ENCODE measurements around the gene TTLL10. TPM values are rescaled to one million over a fixed set of nuclear protein-coding genes. Genes with fewer than 3 reads are reported as not detected.

TTLL10 gene
- total and polyA plus RNA-seq, 2 of the 4 experiments (the other 2 are of a cell fraction), result not detected

DNA sequence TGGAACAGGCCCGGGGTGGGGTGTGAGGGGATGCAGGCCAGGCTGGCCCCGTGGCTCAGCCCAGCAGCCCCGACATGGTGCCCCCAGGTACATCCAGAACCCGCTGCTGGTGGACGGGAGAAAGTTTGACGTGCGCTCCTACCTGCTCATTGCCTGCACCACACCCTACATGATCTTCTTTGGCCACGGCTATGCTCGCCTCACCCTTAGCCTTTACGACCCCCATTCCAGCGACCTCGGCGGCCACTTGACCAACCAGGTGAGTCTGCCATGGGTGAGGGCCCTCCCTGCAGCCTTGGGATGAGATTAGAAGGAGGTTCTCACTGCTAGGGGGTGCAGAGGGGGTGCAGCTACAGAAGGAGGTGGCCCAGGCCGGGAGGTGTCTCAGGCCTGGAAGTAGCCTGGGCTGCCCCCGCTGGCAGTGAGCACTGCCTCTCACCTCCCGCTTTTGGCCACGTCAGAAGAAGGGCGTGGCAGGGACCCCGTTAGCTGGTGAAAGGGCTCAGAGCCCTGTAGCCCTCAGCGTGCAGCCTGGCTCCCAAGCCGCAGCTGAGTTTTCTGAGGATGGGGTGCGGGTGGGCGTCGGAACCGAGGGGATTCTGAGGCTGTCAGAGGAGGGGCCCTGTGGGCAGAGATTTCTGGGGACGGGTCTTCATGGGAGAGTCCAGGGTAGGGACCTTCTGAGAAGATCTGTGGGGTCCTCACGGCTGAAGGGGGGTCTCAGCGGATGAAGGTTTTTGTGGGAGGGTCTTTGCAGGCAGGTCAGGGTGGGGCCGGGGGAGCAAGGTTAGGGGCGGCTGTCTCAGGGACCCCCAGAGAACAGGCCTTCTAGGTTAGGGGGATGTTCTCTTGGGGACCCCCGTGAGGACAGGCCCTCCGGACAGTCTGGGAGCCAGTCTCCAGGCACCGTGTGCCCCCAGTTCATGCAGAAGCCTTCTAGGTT lies 10.4 kb downstream of the TTLL10 start:
- dilution Hi-C loops (cut with HindIII; ENCODE audit: low sequenced_read_pairs, unreplicated experiment), result no loop called here
- TF ChIP-seq RCOR1 (IDR thresholded peaks at IDR 0.05; ENCODE audit: insufficient replicate concordance, low read length), result no peak
- TF ChIP-seq NFE2L2 (IDR thresholded peaks at IDR 0.05; ENCODE audit: low read depth, low read length), result no peak
- no peak for TF ChIP-seq FOS (IDR thresholded peaks at IDR 0.05; ENCODE audit: low read depth, low read length)
- TF ChIP-seq MXI1 (IDR thresholded peaks at IDR 0.05; ENCODE audit: borderline replicate concordance, low read depth, low read length), result no peak
- TF ChIP-seq USF2 (IDR thresholded peaks at IDR 0.05; ENCODE audit: low read depth, low read length), result no peak
- TF ChIP-seq, protein P1, sequence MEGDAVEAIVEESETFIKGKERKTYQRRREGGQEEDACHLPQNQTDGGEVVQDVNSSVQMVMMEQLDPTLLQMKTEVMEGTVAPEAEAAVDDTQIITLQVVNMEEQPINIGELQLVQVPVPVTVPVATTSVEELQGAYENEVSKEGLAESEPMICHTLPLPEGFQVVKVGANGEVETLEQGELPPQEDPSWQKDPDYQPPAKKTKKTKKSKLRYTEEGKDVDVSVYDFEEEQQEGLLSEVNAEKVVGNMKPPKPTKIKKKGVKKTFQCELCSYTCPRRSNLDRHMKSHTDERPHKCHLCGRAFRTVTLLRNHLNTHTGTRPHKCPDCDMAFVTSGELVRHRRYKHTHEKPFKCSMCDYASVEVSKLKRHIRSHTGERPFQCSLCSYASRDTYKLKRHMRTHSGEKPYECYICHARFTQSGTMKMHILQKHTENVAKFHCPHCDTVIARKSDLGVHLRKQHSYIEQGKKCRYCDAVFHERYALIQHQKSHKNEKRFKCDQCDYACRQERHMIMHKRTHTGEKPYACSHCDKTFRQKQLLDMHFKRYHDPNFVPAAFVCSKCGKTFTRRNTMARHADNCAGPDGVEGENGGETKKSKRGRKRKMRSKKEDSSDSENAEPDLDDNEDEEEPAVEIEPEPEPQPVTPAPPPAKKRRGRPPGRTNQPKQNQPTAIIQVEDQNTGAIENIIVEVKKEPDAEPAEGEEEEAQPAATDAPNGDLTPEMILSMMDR (conservative IDR thresholded peaks at IDR 0.05; ENCODE audit: low read depth, low read length), result no peak
- TF ChIP-seq POLR2A (IDR thresholded peaks at IDR 0.05; ENCODE audit: low read depth, low read length), result no peak
- TF ChIP-seq BHLHE40 (IDR thresholded peaks at IDR 0.05; ENCODE audit: low read depth, low read length), result no peak
- TF ChIP-seq SMC3 (IDR thresholded peaks at IDR 0.05; ENCODE audit: low read depth, low read length), result no peak
- TF ChIP-seq, protein P2, sequence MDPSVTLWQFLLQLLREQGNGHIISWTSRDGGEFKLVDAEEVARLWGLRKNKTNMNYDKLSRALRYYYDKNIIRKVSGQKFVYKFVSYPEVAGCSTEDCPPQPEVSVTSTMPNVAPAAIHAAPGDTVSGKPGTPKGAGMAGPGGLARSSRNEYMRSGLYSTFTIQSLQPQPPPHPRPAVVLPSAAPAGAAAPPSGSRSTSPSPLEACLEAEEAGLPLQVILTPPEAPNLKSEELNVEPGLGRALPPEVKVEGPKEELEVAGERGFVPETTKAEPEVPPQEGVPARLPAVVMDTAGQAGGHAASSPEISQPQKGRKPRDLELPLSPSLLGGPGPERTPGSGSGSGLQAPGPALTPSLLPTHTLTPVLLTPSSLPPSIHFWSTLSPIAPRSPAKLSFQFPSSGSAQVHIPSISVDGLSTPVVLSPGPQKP (IDR thresholded peaks at IDR 0.05; ENCODE audit: borderline replicate concordance, low read depth, low read length), result no peak
- no peak for TF ChIP-seq MAZ (IDR thresholded peaks at IDR 0.05; ENCODE audit: borderline replicate concordance, low read depth, low read length)
- no peak for TF ChIP-seq CEBPB (IDR thresholded peaks at IDR 0.05; ENCODE audit: low read depth, low read length)
- TF ChIP-seq MAFK (IDR thresholded peaks at IDR 0.05; ENCODE audit: low read depth, low read length), result no peak
- TF ChIP-seq RFX5 (IDR thresholded peaks at IDR 0.05; ENCODE audit: low read depth, low read length), result no peak
- TF ChIP-seq RAD21 (IDR thresholded peaks at IDR 0.05; ENCODE audit: low read length), result no peak

More for the DNA sequence above, 10.4 kb downstream of the TTLL10 start:
- H2AFZ ChIP-seq (replicated peaks; ENCODE audit: low read length, poor library complexity), result no peak overlapping the region
- no peak for DNase-seq
- 73% methylated on average over 12 of the region's 33 CpGs; no CpG with 5 or more reads in 1 of the 2 experiments for WGBS, 2 experiments (ENCODE audit: extremely low coverage in 2 of 2, insufficient read length in 1 of 2)
- H3K56ac ChIP-seq (ENCODE audit: extremely low read depth, insufficient read depth, low read length), result no peak overlapping the region
- no peak overlapping the region for H4K5ac ChIP-seq (ENCODE audit: low read depth, low read length)
- no TSS peak for BruUV-seq (replicated peaks)
- no peak for ATAC-seq (ENCODE audit: low read depth)
- no peak overlapping the region for H2BK120ac ChIP-seq (ENCODE audit: low read depth, low read length)
- no peak overlapping the region for H4K91ac ChIP-seq (ENCODE audit: insufficient read depth, low read depth, low read length)
- no peak overlapping the region for H3K4me3 ChIP-seq (ENCODE audit: insufficient read depth, low read depth, low read length)
- no peak overlapping the region for H3K27ac ChIP-seq (ENCODE audit: insufficient read depth, low read length)
- no peaks in the 10 kb centered on the region for H3K4me1 ChIP-seq (ENCODE audit: control insufficient read depth, insufficient read depth, low read length)
- POLR2A ChIA-PET (ENCODE audit: unreplicated experiment), result no interaction called here
- H3K4ac ChIP-seq (ENCODE audit: low read depth, low read length), result no peak overlapping the region
- no peaks in the 10 kb centered on the region for H3K36me3 ChIP-seq (ENCODE audit: control insufficient read depth, insufficient read depth, low read length)
- H4K8ac ChIP-seq (ENCODE audit: low read depth in 2 of 2, low read length in 2 of 2), result no peak overlapping the region
- intact Hi-C loops (cut with micrococcal nuclease) (no loop called here), in situ Hi-C loops (cut with MboI; ENCODE audit: low sequenced_read_pairs) (no loop called here)
- H2AK9ac ChIP-seq (replicated peaks; ENCODE audit: low read depth, low read length, poor library complexity), result no peak overlapping the region
- H2AK5ac ChIP-seq (ENCODE audit: low read depth, low read length), result no peak overlapping the region
- H3K18ac ChIP-seq (ENCODE audit: low read depth, low read length), result no peak overlapping the region
- no peaks in the 10 kb centered on the region for H3K9me3 ChIP-seq (ENCODE audit: control insufficient read depth, insufficient read depth, low read length)
- CTCF ChIA-PET, result no interaction called here
- no peak overlapping the region for H3K9ac ChIP-seq (ENCODE audit: low read depth, low read length)
- no peak overlapping the region for H2BK15ac ChIP-seq (ENCODE audit: low read depth, low read length)
- no peak overlapping the region for H2BK20ac ChIP-seq (ENCODE audit: low read depth, low read length)
- H3K4me2 ChIP-seq (ENCODE audit: low read depth, low read length), result no peak overlapping the region
- no peaks in the 10 kb centered on the region for H3K79me1 ChIP-seq (ENCODE audit: low read depth in 1 of 2, low read length in 2 of 2)
- no peaks in the 10 kb centered on the region for H4K20me1 ChIP-seq (ENCODE audit: insufficient read depth, low read length)
- H3K23ac ChIP-seq (ENCODE audit: low read depth, low read length), result no peak overlapping the region
- H2BK5ac ChIP-seq (ENCODE audit: low read depth, low read length, poor library complexity, severe bottlenecking), result no peak overlapping the region
- H3K9me1 ChIP-seq (ENCODE audit: insufficient read depth, low read length), result no peaks in the 10 kb centered on the region
- peaks cover 2% of the 10 kb centered on the region; the same call in 1 of the 2 replicates for H3K27me3 ChIP-seq (ENCODE audit: control insufficient read depth, insufficient read depth, low read length)
- H3K14ac ChIP-seq (replicated peaks; ENCODE audit: low read depth, low read length), result no peak overlapping the region
